ENCODE measurements around the gene ZNF22.
A peak's percentile ranks its signal among the peaks of the same experiment; 100 is the strongest.

ZNF22 gene

GRCh38 chr10:44968091-44968490 lies 32.6 kb upstream of the ZNF22 start:
- no peak overlapping the region for H3K9ac ChIP-seq (ENCODE audit: low read depth, low read length, poor library complexity)
- no peaks in the 10 kb centered on the region for H3K36me3 ChIP-seq (replicated peaks in 1 of 2; ENCODE audit: control insufficient read depth in 2 of 2, insufficient read depth in 2 of 2, low read length in 2 of 2)
- peaks cover 17 to 28% of the 10 kb centered on the region in 2 donors for H3K4me1 ChIP-seq (ENCODE audit: control insufficient read depth in 2 of 2, insufficient read depth in 1 of 2, low read depth in 1 of 2, low read length in 2 of 2)
- no peak overlapping the region for H3K4me3 ChIP-seq (ENCODE audit: low read length in 2 of 2)
- H3K27ac ChIP-seq (replicated peaks; ENCODE audit: low read length), result no peak overlapping the region
- no peak overlapping the region for H3K14ac ChIP-seq (ENCODE audit: low read length)
- H3K23ac ChIP-seq (ENCODE audit: low read depth, low read length, poor library complexity), result peak overlapping the region; percentile 16
- H2AFZ ChIP-seq (ENCODE audit: low read length), result no peak overlapping the region
- no peak overlapping the region for H2BK15ac ChIP-seq (ENCODE audit: low read length)
- H2BK5ac ChIP-seq (ENCODE audit: low read length), result peak overlapping the region; percentile 42
- no peak overlapping the region for H2BK120ac ChIP-seq (ENCODE audit: low read depth, low read length)
- H3K27me3 ChIP-seq (ENCODE audit: control insufficient read depth in 3 of 3, insufficient read depth in 3 of 3, low read depth in 1 of 3, low read length in 3 of 3), result no peaks in the 10 kb centered on the region
- peak overlapping the region; percentile 66 for H2AK5ac ChIP-seq (ENCODE audit: low read depth, low read length)
- no peaks in the 10 kb centered on the region for H3K9me3 ChIP-seq (replicated peaks in 1 of 2; ENCODE audit: control insufficient read depth in 2 of 2, insufficient read depth in 1 of 2, low read depth in 1 of 2, low read length in 2 of 2)
- no peak overlapping the region for H3K4ac ChIP-seq (ENCODE audit: low read length)
- no peak overlapping the region for H3K4me2 ChIP-seq (ENCODE audit: insufficient read depth, low read length, poor library complexity, severe bottlenecking)
- no peak overlapping the region for H4K91ac ChIP-seq (ENCODE audit: low read depth, low read length, poor library complexity)
- H2BK12ac ChIP-seq (ENCODE audit: low read length), result no peak overlapping the region
- DNase-seq (ENCODE audit: low spot score), result no peak
- peaks cover 5% of the 10 kb centered on the region for H3K79me1 ChIP-seq (ENCODE audit: low read depth, low read length)
- H3K18ac ChIP-seq (ENCODE audit: low read length), result peak overlapping the region; percentile 72
- H4K8ac ChIP-seq (ENCODE audit: low read depth, low read length), result no peak overlapping the region
- WGBS, 2 donors (ENCODE audit: extremely low coverage in 2 of 2, insufficient read length in 2 of 2, insufficient replicate concordance in 1 of 2), result no CpG with 5 or more reads among the region's 3 CpGs

- DNase-seq (ENCODE audit: low spot score), result no peak
- Histone ChIP-seq H3K9me3 (replicated peaks in 1 of 2; ENCODE audit: control insufficient read depth in 2 of 2, insufficient read depth in 1 of 2, low read depth in 1 of 2, low read length in 2 of 2) (no peaks in the 10 kb centered on the region), H3K4ac (ENCODE audit: low read length) (no peak overlapping the region), H3K23ac (ENCODE audit: low read depth, low read length, poor library complexity) (peak overlapping the region; percentile 16), H2BK5ac (ENCODE audit: low read length) (peak overlapping the region; percentile 42), H2BK120ac (ENCODE audit: low read depth, low read length) (no peak overlapping the region), H3K4me2 (ENCODE audit: insufficient read depth, low read length, poor library complexity, severe bottlenecking) (no peak overlapping the region), H3K4me3 (ENCODE audit: low read length in 2 of 2) (peak overlapping the region in 1 of 2 donors; percentile 10), H3K27me3 (ENCODE audit: control insufficient read depth in 3 of 3, insufficient read depth in 3 of 3, low read depth in 1 of 3, low read length in 3 of 3) (no peaks in the 10 kb centered on the region), H4K8ac (ENCODE audit: low read depth, low read length) (no peak overlapping the region), H2AK5ac (ENCODE audit: low read depth, low read length) (peak overlapping the region; percentile 66), H3K36me3 (replicated peaks in 1 of 2; ENCODE audit: control insufficient read depth in 2 of 2, insufficient read depth in 2 of 2, low read length in 2 of 2) (no peaks in the 10 kb centered on the region), H3K14ac (ENCODE audit: low read length) (no peak overlapping the region), H3K27ac (replicated peaks; ENCODE audit: low read length) (no peak overlapping the region), H3K79me1 (ENCODE audit: low read depth, low read length) (peaks cover 5% of the 10 kb centered on the region), H2BK12ac (ENCODE audit: low read length) (no peak overlapping the region), H3K18ac (ENCODE audit: low read length) (peak overlapping the region; percentile 72), H2AFZ (ENCODE audit: low read length) (no peak overlapping the region), H4K91ac (ENCODE audit: low read depth, low read length, poor library complexity) (no peak overlapping the region), H3K9ac (ENCODE audit: low read depth, low read length, poor library complexity) (no peak overlapping the region), H2BK15ac (ENCODE audit: low read length) (peak overlapping the region; percentile 78), H3K4me1 (ENCODE audit: control insufficient read depth in 2 of 2, insufficient read depth in 1 of 2, low read depth in 1 of 2, low read length in 2 of 2) (peaks cover 10 to 25% of the 10 kb centered on the region in 2 donors)
- WGBS, 2 donors (ENCODE audit: extremely low coverage in 2 of 2, insufficient read length in 2 of 2, insufficient replicate concordance in 1 of 2), result 88% methylated on average over 1 of the region's 11 CpGs; no CpG with 5 or more reads in 1 of the 2 donors
Measured at GRCh38 chr10:44968500-44969400, 32.0 kb upstream of the ZNF22 start.

DNA sequence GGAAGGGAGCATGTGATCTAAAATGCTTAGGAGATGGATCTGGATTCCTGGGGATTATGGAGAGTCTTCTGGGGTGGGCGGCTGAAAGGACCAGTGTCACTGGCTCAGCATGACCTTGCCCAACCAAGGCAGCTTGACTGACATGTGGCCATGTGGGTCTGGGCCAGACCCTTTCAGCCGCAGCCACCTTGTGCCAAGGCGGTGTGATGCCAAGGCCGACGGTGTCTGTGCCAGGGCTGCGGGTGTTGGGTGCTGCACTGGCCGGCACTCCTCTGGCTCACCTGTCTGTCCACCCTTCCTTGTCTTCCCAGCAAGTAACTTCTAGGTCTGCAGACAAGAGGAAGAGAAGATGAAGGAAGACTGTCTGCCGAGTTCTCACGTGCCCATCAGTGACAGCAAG lies 30.9 kb upstream of the ZNF22 start:
- Histone ChIP-seq H3K14ac (ENCODE audit: low read length) (no peak overlapping the region), H3K27me3 (ENCODE audit: control insufficient read depth in 3 of 3, insufficient read depth in 3 of 3, low read depth in 1 of 3, low read length in 3 of 3) (no peaks in the 10 kb centered on the region), H2BK15ac (ENCODE audit: low read length) (no peak overlapping the region), H3K9ac (ENCODE audit: low read depth, low read length, poor library complexity) (no peak overlapping the region), H3K23ac (ENCODE audit: low read depth, low read length, poor library complexity) (no peak overlapping the region), H3K4me2 (ENCODE audit: insufficient read depth, low read length, poor library complexity, severe bottlenecking) (no peak overlapping the region), H3K4ac (ENCODE audit: low read length) (no peak overlapping the region), H2AK5ac (ENCODE audit: low read depth, low read length) (peak overlapping the region; percentile 6), H4K8ac (ENCODE audit: low read depth, low read length) (no peak overlapping the region), H2AFZ (ENCODE audit: low read length) (no peak overlapping the region), H3K4me1 (ENCODE audit: control insufficient read depth in 2 of 2, insufficient read depth in 1 of 2, low read depth in 1 of 2, low read length in 2 of 2) (peaks cover 7 to 24% of the 10 kb centered on the region in 2 donors), H3K18ac (ENCODE audit: low read length) (no peak overlapping the region), H3K9me3 (replicated peaks in 1 of 2; ENCODE audit: control insufficient read depth in 2 of 2, insufficient read depth in 1 of 2, low read depth in 1 of 2, low read length in 2 of 2) (no peaks in the 10 kb centered on the region), H3K36me3 (replicated peaks in 1 of 2; ENCODE audit: control insufficient read depth in 2 of 2, insufficient read depth in 2 of 2, low read length in 2 of 2) (no peaks in the 10 kb centered on the region), H3K27ac (replicated peaks; ENCODE audit: low read length) (no peak overlapping the region), H4K91ac (ENCODE audit: low read depth, low read length, poor library complexity) (no peak overlapping the region), H3K4me3 (ENCODE audit: low read length in 2 of 2) (no peak overlapping the region), H2BK12ac (ENCODE audit: low read length) (no peak overlapping the region), H2BK5ac (ENCODE audit: low read length) (no peak overlapping the region), H2BK120ac (ENCODE audit: low read depth, low read length) (no peak overlapping the region), H3K79me1 (ENCODE audit: low read depth, low read length) (peaks cover 5% of the 10 kb centered on the region)
- no CpG with 5 or more reads among the region's 9 CpGs for WGBS, 2 donors (ENCODE audit: extremely low coverage in 2 of 2, insufficient read length in 2 of 2, insufficient replicate concordance in 1 of 2)
- DNase-seq (ENCODE audit: low spot score), result no peak

- Histone ChIP-seq H2BK120ac (ENCODE audit: low read depth, low read length) (no peak overlapping the region), H2BK5ac (ENCODE audit: low read length) (no peak overlapping the region), H2BK15ac (ENCODE audit: low read length) (no peak overlapping the region), H3K36me3 (replicated peaks in 1 of 2; ENCODE audit: control insufficient read depth in 2 of 2, insufficient read depth in 2 of 2, low read length in 2 of 2) (no peaks in the 10 kb centered on the region), H3K4me1 (ENCODE audit: control insufficient read depth in 2 of 2, insufficient read depth in 1 of 2, low read depth in 1 of 2, low read length in 2 of 2) (peaks cover 7 to 20% of the 10 kb centered on the region in 2 donors), H3K4me3 (ENCODE audit: low read length in 2 of 2) (no peak overlapping the region), H2AK5ac (ENCODE audit: low read depth, low read length) (no peak overlapping the region), H4K91ac (ENCODE audit: low read depth, low read length, poor library complexity) (no peak overlapping the region), H3K14ac (ENCODE audit: low read length) (no peak overlapping the region), H3K79me1 (ENCODE audit: low read depth, low read length) (peaks cover 5% of the 10 kb centered on the region), H3K4ac (ENCODE audit: low read length) (no peak overlapping the region), H2BK12ac (ENCODE audit: low read length) (no peak overlapping the region), H2AFZ (ENCODE audit: low read length) (no peak overlapping the region), H3K18ac (ENCODE audit: low read length) (no peak overlapping the region), H3K27me3 (ENCODE audit: control insufficient read depth in 3 of 3, insufficient read depth in 3 of 3, low read depth in 1 of 3, low read length in 3 of 3) (no peaks in the 10 kb centered on the region), H3K4me2 (ENCODE audit: insufficient read depth, low read length, poor library complexity, severe bottlenecking) (no peak overlapping the region), H3K9ac (ENCODE audit: low read depth, low read length, poor library complexity) (no peak overlapping the region), H4K8ac (ENCODE audit: low read depth, low read length) (no peak overlapping the region), H3K27ac (replicated peaks; ENCODE audit: low read length) (no peak overlapping the region), H3K23ac (ENCODE audit: low read depth, low read length, poor library complexity) (no peak overlapping the region), H3K9me3 (replicated peaks in 1 of 2; ENCODE audit: control insufficient read depth in 2 of 2, insufficient read depth in 1 of 2, low read depth in 1 of 2, low read length in 2 of 2) (no peaks in the 10 kb centered on the region)
- WGBS, 2 donors (ENCODE audit: extremely low coverage in 2 of 2, insufficient read length in 2 of 2, insufficient replicate concordance in 1 of 2), result no CpG with 5 or more reads among the region's 8 CpGs
- no peak for DNase-seq (ENCODE audit: low spot score)
Measured at GRCh38 chr10:44970812-44971395, 29.8 kb upstream of the ZNF22 start.
